NCI-H2107 treated with DMSO at 0.1 percent for 48 hours (cell line): ENCODE measurements around the gene CREB3L1.
A peak's percentile ranks its signal among the peaks of the same experiment; 100 is the strongest.

Experiments used
- DNase-seq: peaks from one replicate; lab custom pipeline; 2025; ENCODE audit not compliant: unreplicated experiment; lab: John Stamatoyannopoulos, UW

The CREB3L1 gene

DNA sequence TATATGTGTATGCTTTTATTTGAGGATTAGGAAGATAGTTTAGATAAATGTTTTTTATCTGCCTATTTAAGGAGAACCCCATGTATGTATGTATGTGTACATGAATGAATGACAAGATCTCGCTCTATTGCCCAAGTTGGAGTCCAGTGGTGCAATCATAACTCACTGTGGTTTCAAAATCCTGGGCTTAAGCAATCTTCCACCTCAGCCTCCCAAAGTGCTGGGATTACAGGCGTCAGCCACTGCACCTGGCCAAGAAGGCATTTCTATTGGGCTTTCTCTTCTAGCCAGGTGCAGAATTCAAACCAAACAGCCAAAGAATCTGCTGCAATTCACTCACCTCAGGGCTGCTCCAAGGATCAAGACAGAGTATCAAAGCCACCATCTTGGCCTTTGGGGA is 44.3 kb downstream of the CREB3L1 start:
- no peak for DNase-seq

DNA sequence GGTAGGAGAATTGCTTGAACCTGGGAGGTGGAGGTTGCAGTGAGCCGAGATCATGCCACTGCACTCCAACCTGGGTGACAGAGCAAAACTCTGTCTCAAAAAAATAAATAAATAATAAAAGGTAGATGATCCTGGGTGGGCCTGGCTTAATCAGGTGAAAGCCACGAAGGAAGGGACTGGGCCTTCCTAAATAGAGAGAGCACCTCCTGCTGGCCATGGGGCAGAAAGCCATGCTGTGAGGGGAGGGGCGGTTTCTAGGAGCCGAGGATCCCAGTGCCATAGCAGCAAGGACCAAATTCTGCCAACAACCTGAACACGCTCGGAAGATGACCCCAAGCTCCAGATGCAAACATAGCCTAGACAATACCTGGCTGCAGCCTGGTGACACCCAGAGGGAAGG is 45.3 kb downstream of the CREB3L1 start:
- DNase-seq: no peak

DNA sequence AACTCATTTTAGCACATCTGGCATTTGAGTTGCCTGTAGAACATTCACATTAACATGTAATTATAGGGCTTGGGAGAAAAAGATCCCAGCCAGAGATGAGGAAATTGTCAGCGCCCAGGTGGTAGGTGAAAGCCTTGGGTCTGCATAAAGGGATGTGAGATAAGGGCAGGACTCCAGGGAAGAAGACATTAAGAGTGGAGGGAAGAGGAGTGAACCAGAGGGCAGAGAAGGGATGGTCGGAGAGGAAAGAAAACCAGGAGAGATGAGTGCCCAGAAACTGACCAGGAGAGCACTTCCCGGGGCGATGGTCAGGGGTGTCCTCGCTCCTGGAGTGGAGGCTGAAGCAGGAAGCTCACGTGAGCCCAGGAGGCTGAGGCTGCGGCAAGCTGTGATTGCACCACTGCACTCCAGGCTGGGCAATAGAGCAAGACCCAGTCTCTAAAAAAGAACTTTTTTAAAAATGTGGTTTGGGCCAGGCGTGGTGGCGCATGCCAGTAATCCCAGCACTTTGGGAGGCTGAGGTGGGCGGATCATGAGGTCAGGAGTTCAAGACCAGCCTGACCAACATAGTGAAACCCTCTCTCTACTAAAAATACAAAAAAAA is 49.5 kb downstream of the CREB3L1 start:
- DNase-seq: no peak

DNA sequence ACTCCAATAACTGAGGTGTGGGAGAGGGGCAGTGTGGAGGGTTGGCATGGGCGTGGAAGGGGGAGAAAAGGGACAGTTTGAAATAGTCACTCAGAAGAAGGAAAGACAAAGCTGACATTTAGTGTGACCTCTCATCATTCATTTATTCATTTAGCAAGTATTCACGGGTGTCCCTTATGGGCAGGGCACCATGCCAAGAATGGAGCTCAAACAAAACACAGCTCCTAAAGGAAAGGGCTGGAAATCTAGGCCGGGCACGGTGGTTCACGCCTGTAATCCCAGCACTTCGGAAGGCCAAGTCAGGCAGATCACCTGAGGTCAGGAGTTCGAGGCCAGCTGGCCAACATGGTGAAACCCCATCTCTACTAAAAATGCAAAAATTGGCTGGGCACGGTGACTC is 50.4 kb downstream of the CREB3L1 start:
- no peak for DNase-seq

DNA sequence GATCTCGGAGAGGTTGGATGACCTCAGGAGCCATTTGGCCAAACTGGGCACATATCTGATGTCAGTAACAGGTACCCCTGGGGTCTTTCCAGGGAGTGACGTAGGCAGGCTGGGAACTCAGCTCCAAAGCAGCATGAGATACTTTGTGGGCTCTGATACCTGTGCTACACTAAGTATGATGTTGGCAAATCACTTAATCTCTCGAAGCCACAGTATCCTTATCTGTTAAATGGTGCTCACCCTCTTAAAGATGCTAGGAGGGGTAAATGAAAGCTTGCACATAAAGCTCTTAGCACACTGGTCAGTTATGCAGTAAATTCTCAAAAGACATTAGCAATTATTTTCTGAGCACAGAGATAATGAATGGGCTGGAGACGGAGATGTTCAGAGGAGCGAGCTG is 52.7 kb downstream of the CREB3L1 start:
- no peak for DNase-seq

DNA sequence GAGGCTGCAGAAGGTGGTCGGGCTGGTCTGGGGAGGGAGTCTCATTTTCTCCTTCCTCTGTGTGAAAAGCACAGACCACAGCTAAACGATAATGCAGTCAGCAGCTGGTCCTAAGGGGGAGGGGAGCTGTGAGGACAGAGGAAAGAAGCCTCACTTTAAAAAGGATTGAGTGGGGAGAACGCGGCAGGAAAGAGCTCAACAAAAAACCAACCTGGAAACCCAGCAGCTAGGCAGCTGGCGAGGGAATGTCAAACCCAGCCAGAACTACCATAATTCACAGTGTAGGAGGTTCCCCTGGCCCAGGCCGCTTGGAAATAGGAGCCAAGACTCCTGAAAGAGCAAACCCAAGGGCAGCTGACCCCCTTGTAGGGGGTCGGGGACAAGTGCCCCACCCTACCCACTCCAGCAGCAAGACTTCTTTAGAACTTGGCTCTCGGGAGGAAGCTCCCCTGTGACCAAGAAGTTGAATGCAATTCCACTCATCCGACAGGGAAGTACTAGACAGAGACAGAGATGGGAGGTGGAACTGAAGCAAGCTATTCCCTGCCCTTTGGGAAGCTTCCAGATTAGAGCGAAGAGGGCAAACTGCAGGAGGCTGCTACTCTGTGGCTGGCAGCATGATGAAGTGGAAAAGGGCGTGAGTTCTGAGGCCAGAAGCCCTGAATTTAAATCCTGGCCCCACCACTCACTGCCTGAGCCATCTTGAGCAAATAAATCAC is 53.3 kb downstream of the CREB3L1 start:
- peak; percentile 82 for DNase-seq

DNA sequence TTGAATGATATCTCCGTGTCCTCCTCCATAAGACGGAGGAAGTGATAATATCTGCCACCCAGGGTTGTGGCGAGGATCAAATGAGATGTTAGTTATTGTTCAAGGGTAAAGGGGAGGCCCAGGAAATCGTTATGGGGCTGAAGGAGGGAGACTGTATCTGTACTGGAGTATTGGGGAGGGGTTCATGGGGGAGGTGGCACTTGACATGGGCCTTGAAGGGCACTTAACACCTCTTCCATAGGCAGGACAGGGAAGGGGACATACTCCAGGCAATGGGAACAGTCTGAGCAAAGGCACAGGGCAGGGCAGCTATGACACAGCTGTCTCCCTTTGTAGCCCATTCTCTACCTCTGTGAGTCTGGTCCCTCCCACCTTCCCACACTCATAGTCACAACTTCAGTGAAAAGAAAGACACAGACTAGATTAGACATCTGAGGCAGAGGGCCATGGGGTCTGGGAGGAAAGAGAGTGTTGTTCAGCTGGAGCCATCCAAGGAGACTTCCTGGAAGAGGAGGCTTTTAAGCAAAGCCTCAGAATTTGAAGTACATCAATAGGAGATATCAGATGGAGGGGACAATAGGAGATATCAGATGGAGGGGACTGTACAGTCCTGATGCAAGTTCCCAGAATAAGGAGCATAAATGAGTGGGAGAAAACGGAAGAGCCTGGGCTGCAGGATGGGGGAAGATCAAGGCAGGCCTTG is 54.0 kb downstream of the CREB3L1 start:
- DNase-seq: no peak

DNA sequence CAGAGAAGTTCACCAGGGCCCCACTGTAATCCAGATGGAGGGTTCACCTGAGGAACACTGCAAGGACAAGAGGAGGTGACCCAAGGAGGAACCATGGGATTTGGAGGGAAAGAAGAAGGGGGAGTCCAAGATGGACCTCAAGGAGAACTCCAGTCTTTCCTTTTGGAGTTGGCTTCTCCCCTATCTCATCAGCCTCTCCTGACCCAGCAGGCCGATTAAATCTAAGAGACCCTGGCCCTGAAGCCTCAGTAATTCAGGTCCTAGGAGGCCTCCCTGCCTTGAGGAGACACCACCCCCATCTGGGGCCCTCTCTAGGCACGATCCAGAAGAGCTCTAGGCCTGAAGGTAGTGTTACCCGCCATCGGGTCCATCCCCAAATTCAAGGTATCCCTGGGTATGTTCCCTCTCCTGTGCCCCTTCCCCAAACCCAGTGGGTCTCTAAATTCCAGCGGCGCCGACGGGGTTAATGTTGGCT is 54.7 kb downstream of the CREB3L1 start:
- DNase-seq: no peak

DNA sequence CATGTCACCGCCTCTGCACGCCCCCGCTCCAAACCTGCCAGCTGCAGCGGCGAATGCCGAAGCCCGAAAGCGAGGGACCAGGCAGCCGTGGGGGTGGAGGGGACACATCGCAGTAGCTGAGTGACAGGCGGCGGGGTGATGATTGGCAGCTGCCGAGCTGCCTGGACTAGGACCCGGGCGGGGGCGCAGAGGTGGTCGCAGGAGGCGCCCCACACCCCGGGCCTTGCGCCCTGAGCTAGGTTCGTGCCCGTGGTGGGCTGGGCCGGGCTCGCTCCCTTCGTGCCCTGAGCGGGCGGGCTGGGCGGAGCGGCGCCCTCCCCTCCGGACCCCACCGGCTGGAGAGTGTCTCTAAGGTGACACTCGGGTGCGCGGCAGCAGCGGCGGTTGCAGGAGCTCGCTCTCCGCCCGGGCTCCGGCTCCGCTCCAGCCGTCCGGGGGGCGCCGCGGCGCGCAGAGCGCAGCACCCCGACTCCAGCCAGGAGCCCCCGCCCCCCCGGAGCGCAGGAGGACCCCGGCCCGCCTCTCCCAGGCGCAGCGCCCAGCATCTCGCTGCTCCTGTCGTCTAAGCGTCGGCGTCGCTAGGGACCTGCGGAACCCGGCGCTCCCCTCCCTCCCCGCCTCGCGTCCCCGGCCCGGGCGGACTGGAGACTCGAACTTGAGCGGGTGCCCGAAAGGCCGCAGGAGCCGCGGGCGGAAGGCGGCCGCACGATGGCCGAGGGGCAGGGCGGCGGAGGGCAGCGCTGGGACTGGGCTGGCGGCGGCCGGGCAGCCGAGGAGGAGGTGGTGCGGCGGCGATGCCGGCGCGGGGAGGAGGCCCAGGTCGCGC is 55.3 kb downstream of the CREB3L1 start:
- no peak for DNase-seq

DNA sequence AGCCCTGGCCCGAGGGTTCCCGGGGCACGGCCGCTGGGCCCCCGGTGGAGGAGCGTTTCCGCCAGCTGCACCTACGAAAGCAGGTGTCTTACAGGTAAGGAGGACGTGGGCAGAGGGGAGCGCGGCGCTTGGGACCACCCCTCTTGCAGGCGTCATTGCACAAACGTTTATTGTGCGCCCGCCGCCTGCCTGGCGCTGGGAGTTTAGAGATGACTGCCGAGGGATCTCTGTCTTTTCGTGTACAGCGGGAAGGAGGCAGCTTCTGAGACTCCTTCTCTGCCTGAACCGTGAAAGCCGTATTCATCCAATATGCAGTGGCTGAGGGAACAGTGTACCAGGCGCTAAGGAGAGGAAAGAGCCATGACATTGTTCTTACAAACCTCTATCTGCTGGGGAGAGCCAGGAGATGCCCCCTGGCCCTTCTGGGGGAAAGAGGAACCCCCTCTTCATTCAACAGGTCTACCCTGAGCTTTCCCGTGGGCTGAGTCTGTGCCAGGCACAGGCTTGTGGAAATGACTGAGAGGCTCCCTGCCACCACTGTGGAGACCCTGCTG is 56.0 kb downstream of the CREB3L1 start:
- DNase-seq: no peak

DNA sequence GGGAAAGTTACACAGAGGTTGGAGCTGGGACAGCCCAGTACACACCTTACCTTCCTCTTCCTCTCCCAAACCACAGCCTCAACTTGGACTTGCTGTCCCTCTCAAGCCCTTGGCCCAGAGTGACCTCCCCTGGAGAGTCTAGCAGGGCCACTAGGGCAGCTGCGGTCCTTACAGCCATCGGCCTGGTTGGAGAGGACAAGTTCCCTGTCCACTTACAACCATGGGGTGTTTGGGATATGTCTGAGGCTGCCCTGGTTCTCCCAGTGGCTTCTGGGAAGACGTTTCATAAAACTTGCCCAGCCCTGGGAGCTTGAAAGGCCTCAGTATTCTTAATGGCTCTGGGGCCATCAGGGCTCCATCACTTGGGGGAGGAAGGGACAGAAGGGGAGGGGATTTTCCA is 56.7 kb downstream of the CREB3L1 start:
- DNase-seq: no peak

DNA sequence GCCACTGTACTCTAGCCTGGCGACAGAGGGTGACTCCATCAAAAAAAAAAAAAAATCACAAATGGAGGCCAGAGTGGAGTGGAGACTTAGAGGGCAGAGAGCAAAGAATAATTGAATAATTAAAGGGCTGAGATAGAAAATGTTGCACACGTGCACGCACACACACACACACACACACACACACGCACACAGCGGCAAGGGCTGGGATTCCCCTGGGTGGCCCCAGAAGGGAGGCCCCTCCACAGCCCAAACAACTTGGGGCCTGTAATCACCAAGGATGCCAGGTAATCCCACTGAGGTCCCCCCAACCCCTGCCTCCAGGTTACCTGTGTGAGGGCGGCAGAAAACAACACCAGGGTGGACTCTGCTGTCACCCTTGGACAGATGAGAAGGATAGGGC is 57.8 kb downstream of the CREB3L1 start:
- no peak for DNase-seq

DNA sequence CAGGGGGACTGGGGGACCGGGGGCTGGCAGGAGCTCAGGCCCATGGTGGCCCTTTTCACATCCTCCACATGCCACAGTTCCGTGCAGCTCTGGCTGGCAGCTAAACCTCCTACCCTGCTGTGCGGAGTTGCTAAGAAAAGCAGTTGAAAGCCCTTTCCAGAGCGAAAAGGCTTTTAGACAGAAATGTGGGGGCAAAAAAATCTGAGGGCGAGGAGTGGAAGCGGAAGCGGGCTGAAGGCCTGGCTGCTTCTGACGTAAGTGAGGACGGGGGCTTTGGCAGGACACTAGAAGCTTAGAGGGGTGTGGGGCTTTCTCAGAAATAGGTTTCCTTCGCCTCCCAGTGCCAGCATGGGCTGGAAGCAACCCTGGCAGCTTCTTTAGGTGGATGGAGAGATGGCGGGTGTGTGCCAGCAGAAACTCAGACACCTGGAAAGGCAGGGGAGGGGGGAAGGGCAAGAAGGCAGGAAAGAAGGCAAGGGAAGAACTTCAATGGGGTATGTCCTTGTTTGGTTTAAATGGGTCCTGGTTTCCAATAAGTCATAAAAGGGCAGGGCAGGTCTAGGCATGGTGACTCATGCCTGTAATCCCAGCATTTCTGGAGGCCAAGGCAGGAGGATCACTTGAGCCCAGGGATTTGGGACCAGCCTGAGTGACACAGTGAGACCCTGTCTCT is 58.6 kb downstream of the CREB3L1 start:
- no peak for DNase-seq

DNA sequence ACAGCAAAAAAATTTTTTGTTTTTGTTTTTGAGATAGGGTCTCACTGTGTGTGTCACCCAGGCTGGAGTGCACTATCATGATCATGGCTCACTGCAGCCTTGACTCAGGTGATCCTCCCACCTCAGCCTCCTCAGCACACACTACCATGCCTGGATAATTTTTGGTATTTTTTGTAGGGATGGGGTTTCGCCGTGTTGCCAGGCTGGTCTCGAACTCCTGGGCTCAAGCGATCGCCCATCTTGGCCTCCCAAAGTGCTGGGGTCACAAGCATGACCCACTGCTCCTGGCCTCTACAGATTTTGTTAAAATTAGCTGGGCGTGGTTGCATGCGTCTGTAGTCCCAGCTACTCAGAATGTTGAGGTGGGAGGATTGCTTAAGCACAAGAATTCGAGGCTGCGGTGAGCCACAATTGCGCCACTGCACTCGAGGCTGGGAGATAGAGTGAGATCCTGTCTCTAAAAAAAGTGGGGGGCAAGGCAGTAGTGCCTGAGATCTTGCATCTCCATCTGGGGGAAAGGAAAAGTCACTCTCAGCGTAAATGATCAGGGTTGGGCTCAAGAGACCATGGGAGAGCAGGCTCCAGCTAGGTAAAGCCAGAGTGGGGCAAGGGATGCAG is 59.2 kb downstream of the CREB3L1 start:
- no peak for DNase-seq

DNA sequence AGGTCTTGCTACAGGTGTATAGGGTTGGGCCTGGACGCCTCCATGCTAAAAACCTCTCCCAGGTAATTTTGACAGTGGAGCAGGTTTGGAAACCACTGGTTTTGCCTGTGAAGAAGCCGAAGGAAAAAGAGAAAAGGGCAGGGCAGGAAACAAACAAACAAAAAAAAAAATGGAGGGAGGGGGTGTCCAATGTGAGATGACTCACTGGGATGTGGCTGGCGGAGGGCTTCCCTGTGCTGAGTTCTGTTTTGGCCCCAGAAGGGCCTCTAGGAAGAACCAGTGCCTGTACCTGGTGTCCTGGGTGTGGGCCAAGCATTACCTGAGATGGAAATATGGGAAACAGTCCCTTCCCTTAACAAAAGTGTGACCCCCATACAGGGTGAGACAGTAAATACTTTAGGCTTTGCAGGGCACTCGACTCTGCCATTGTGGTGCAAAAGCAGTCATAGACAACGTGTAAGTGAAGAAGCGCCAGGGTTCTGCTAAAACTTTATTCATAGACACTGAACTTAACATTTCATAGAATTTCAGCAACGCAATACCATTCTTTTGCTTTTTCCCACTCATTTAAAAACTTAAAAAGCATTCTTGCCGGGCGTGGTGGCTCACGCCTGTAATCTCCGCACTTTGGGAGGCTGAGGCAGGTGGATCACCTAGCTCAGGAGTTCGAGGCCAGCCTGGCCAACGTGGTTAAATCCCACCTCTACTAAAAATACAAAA is 60.3 kb downstream of the CREB3L1 start:
- DNase-seq: no peak

DNA sequence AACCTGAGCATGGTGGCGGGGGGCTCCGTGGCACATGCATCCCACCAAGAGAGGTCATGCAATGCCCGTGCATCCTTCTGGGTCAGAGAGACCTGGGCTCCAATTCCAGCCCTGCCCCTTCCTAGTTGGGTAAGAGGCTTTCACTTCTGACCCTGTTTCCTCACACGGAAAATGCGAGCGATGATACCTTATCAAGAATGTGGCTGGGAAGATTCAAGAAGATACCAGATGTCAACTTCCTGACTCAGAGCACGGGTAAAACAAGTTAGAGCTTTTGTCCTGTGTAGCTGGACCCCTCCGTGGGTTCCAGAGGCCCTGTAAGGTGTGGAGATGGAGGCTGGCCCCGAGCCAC is 61.1 kb downstream of the CREB3L1 start:
- DNase-seq: no peak

DNA sequence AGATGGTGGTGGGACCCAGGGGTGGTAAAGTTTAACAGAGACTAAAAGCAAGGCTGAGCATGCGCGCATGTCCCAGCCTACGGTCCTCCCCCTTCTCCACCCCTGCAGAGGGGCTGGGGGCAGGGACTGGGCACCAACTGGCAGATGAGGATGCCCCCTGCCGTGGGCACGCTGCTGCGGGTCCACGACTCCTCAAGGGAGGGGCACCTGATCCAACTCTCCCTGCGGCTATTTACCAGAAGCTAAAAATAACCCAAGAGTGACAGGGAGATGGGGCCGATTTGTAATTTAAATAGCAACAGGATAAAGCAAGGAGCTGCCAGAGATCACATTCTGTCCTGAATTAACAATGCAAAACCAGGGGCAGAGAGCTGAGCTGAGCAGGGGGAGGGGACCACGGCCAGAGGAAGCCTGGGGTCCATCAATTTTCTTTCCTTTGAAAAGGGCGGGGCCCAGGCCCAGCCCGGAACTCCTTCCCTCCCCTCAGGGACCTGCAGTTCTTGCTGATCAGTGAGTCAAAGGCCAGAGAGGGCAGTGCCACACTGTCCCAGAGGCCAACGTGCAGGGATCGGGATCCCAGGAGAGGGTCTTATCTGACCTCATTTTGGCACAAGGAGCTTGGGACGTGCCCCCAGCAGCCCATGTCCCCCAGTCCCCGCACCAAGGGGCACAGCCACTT is 61.7 kb downstream of the CREB3L1 start:
- peak; percentile 63 for DNase-seq

DNA sequence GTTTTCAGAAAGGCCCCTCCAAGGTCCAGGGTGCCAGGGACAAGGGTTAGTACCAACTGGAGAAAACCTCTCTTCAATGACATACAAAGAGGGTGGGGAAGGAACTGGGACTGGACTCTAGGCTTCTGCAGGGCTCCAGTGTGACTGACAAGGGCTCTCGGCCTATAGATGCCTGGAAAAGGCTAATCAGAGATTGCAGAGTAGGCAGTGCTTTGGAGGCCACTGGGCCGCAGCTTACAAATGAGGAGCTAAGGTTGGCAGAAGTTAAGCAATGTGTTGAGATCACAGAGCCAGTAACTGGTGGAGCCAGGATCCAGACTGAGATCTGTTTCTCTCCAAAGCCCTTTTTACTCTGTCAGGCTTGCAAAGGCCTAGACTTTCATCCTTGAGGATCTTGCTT is 62.4 kb downstream of the CREB3L1 start:
- DNase-seq: no peak

DNA sequence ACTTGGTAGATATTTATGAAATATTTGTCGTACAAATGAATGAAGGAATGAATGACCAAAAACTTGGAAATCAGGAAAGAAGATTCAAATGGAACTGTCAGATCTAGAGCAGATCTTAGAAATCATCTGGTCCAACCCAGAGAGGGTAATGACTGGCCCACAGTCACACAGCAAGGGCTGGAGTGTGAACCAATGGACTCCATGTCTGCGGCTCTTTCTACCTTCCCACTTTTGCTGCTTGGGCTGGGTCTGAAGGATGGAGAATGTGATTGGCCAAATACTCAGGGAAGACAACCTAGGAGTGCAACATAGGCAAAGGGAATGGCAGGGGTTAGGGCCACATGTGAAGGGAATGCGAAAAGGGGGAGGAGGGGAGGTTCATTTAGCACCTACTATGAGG is 64.0 kb downstream of the CREB3L1 start:
- no peak for DNase-seq
